Natural killer cell (primary cell): Measurements from ENCODE around the gene SLCO4A1. TPM values are rescaled to one million over a fixed set of nuclear protein-coding genes. Genes with fewer than 3 reads are reported as not detected.

Source experiments
- ATAC-seq, 3 donors: fragments of 150-1000 bp in 2 of 3; fragments of 200-7000 bp in 1 of 3; cut with Tn5 transposase; 1 replicate in 1 of 3; 2 replicates in 2 of 3; pipeline ENCODE4 v1.10.0; 2021; ENCODE audit warnings: mild to moderate bottlenecking in 2 of 3, moderate library complexity in 2 of 3
- DNase-seq, 2 donors: peaks; one replicate each; pipeline versions ENCODE4 v3.0.0 to v3.0.0-alpha.2; 2013 to 2021; ENCODE audit warnings: mixed read lengths in 1 of 2
- H3K27ac ChIP-seq: one replicate; pipeline ENCODE4 v1.5.1; 2013; ENCODE audit warnings: mild to moderate bottlenecking, low read length
- H3K27me3 ChIP-seq: one replicate; pipeline ENCODE4 v1.6.1; 2013; ENCODE audit warnings: low read length; ENCODE audit not compliant: control insufficient read depth, insufficient read depth
- H3K36me3 ChIP-seq: one replicate; pipeline ENCODE4 v1.6.1; 2013; ENCODE audit warnings: low read length; ENCODE audit not compliant: control insufficient read depth, insufficient read depth
- H3K4me1 ChIP-seq: one replicate; pipeline ENCODE4 v1.6.1; 2013; ENCODE audit warnings: low read length; ENCODE audit not compliant: control insufficient read depth, insufficient read depth
- H3K4me3 ChIP-seq: one replicate; pipeline ENCODE4 v1.5.1; 2013; ENCODE audit warnings: low read length
- H3K9me3 ChIP-seq: one replicate; pipeline ENCODE4 v1.6.1; 2013; ENCODE audit warnings: low read length; ENCODE audit not compliant: control insufficient read depth, insufficient read depth
- H3K27ac Mint-ChIP-seq, 2 donors: one replicate each; pipeline ENCODE4 v1.8.0; 2022; ENCODE audit warnings: mild to moderate bottlenecking in 2 of 2, mixed read lengths in 2 of 2, moderate library complexity in 1 of 2
- H3K27me3 Mint-ChIP-seq, 2 donors: one replicate each; pipeline ENCODE4 v1.8.0; 2022; ENCODE audit warnings: low read depth in 2 of 2, mixed read lengths in 2 of 2
- H3K36me3 Mint-ChIP-seq: one replicate; pipeline ENCODE4 v1.8.0; 2022; ENCODE audit warnings: mixed read lengths
- H3K4me1 Mint-ChIP-seq, 2 donors: one replicate each; pipeline ENCODE4 v1.8.0; 2022; ENCODE audit warnings: mixed read lengths in 2 of 2
- H3K4me3 Mint-ChIP-seq: one replicate; pipeline ENCODE4 v1.8.0; 2022; ENCODE audit warnings: mild to moderate bottlenecking, moderate library complexity, mixed read lengths
- H3K9me3 Mint-ChIP-seq, 2 donors: one replicate each; pipeline ENCODE4 v1.8.0; 2022; ENCODE audit warnings: mixed read lengths in 2 of 2
- CTCF ChIP-seq: fragments of 200-600 bp; IDR thresholded peaks from one replicate; pipeline ENCODE4 v1.8.0; 2022; ENCODE audit warnings: antibody characterized with exemption
- WGBS: methylation state at CpG from one replicate; pipeline ENCODE4 v1.1.7; 2013; ENCODE audit warnings: missing lambda C conversion rate; ENCODE audit not compliant: insufficient coverage; 5-methylcytosine and 5-hydroxymethylcytosine counted together
- intact Hi-C: fragments of 100-400 bp; cut with micrococcal nuclease; formaldehyde crosslinking; loops from one replicate; pipeline ENCODE4 v1.14.2; 2022
- total RNA-seq, 4 donors: library from RNA; stranded (reverse); fragments of 120-200 nt in 1 of 4; gene quantifications; one replicate each; pipeline versions ENCODE4 v1.2.3 to v1.2.4, GENCODE V29; 2013 to 2022

SLCO4A1 gene
- total RNA-seq, 3 donors from 2014 or later (not counting 1 experiment from before 2014, with no cell fraction given): 0.59 to 1.4 (median 1.1) TPM

- peaks cover 57% of the 10 kb centered on the region for H3K4me1 ChIP-seq
- no peaks in the 10 kb centered on the region for H3K9me3 Mint-ChIP-seq
- DNase-seq: no peak
- 41% methylated on average over 10 of the region's 11 CpGs for WGBS
- H3K4me1 Mint-ChIP-seq: peaks cover 35 to 50% of the 10 kb centered on the region in 2 donors
- no peaks in the 10 kb centered on the region for H3K36me3 Mint-ChIP-seq
- H3K4me3 Mint-ChIP-seq: peak overlapping the region; percentile 50
- intact Hi-C loops: no loop called here
- no peaks in the 10 kb centered on the region for H3K27me3 Mint-ChIP-seq
- no peaks in the 10 kb centered on the region for H3K9me3 ChIP-seq
- peak overlapping the region; percentile 48 for H3K27ac ChIP-seq
- no peak overlapping the region for H3K4me3 ChIP-seq
- H3K36me3 ChIP-seq: no peaks in the 10 kb centered on the region
- no peaks in the 10 kb centered on the region for H3K27me3 ChIP-seq
- peak overlapping the region; percentile 61 to 83 for H3K27ac Mint-ChIP-seq
- no peak for TF ChIP-seq CTCF
- ATAC-seq: no peak
Observed at GRCh38 chr20:62605236-62605943, 36.9 kb upstream of the SLCO4A1 start.

GRCh38 chr20:62606016-62606415, 36.3 kb upstream of the SLCO4A1 start:
- Histone ChIP-seq H3K36me3 (no peaks in the 10 kb centered on the region), H3K4me1 (peaks cover 57% of the 10 kb centered on the region), H3K27me3 (no peaks in the 10 kb centered on the region), H3K4me3 (no peak overlapping the region), H3K27ac (peak overlapping the region; percentile 48), H3K9me3 (no peaks in the 10 kb centered on the region)
- WGBS: 24% methylated on average over 6 of the region's 6 CpGs
- H3K36me3 Mint-ChIP-seq: no peaks in the 10 kb centered on the region
- intact Hi-C loops: no loop called here
- DNase-seq (no peak), ATAC-seq (peak in 2 of 3 donors; percentile 8 to 17)
- no peaks in the 10 kb centered on the region for H3K27me3 Mint-ChIP-seq
- no peak for TF ChIP-seq CTCF
- H3K27ac Mint-ChIP-seq: peak overlapping the region; percentile 61 to 83
- H3K4me3 Mint-ChIP-seq: peak overlapping the region; percentile 50
- no peaks in the 10 kb centered on the region for H3K9me3 Mint-ChIP-seq
- H3K4me1 Mint-ChIP-seq: peaks cover 35 to 50% of the 10 kb centered on the region in 2 donors

- intact Hi-C loops: no loop called here
- WGBS: 56% methylated on average over 31 of the region's 31 CpGs
- peaks cover 30 to 45% of the 10 kb centered on the region in 2 donors for H3K4me1 Mint-ChIP-seq
- no peaks in the 10 kb centered on the region for H3K27me3 Mint-ChIP-seq
- H3K36me3 Mint-ChIP-seq: no peaks in the 10 kb centered on the region
- no peak overlapping the region for H3K4me3 ChIP-seq
- DNase-seq (no peak), ATAC-seq (no peak)
- H3K4me1 ChIP-seq: peaks cover 56% of the 10 kb centered on the region
- H3K27ac Mint-ChIP-seq: peak overlapping the region; percentile 61 to 83
- no peak for TF ChIP-seq CTCF
- H3K4me3 Mint-ChIP-seq: no peak overlapping the region
- H3K36me3 ChIP-seq: no peaks in the 10 kb centered on the region
- no peaks in the 10 kb centered on the region for H3K9me3 ChIP-seq
- H3K9me3 Mint-ChIP-seq: no peaks in the 10 kb centered on the region
- no peaks in the 10 kb centered on the region for H3K27me3 ChIP-seq
- H3K27ac ChIP-seq: peak overlapping the region; percentile 5
Observed at GRCh38 chr20:62606551-62607201, 35.6 kb upstream of the SLCO4A1 start.
